OCI-LY7 (cell line): ENCODE measurements around the gene CPSF7. TPM values are rescaled to one million over a fixed set of nuclear protein-coding genes. Genes with fewer than 3 reads are reported as not detected.

Experiments used
- BruUV-seq: library from RNA; stranded (reverse); fragments of 400-500 nt; replicated peaks from 2 replicates; lab custom pipeline; 2021; lab: Mats Ljungman, UMichigan
- CTCF ChIA-PET: fragments of 300-600 bp; sonication (Branson Sonifier 250); formaldehyde crosslinking; loops from one replicate; lab custom pipeline; 2022; ENCODE audit warnings: antibody characterized with exemption; ENCODE audit not compliant: unreplicated experiment; lab: Charles Lee
- POLR2A ChIA-PET: fragments of 300-600 bp; sonication (Branson Sonifier 250); formaldehyde crosslinking; loops from one replicate; lab custom pipeline; 2022; ENCODE audit warnings: antibody characterized with exemption; lab: Charles Lee
- DNase-seq: peaks from one replicate; pipeline ENCODE4 v3.0.0-alpha.2; 2015; ENCODE audit warnings: low spot score
- H2AFZ ChIP-seq: fragments of 200-600 bp; sonication (generic), shearing (Covaris generic); 2 replicates; pipeline ENCODE4 v1.6.1; 2014; ENCODE audit warnings: mild to moderate bottlenecking, antibody characterized with exemption, low read length, moderate library complexity
- H3K27ac ChIP-seq: fragments of 200-600 bp; sonication (generic); 2 replicates; pipeline ENCODE4 v1.5.1; 2014; ENCODE audit warnings: mixed run types, low read depth, mild to moderate bottlenecking, moderate library complexity, low read length, inconsistent platforms; ENCODE audit not compliant: poor library complexity, severe bottlenecking
- H3K36me3 ChIP-seq: fragments of 200-600 bp; sonication (generic); 2 replicates; pipeline ENCODE4 v1.6.1; 2014; ENCODE audit warnings: mild to moderate bottlenecking, antibody characterized with exemption, low read length, moderate library complexity, mixed read lengths; ENCODE audit not compliant: insufficient read depth
- H3K4me1 ChIP-seq: fragments of 200-600 bp; sonication (generic); 2 replicates; pipeline ENCODE4 v1.5.1; 2014; ENCODE audit warnings: mild to moderate bottlenecking, low read length; ENCODE audit not compliant: insufficient read depth, poor library complexity, severe bottlenecking
- H3K4me2 ChIP-seq: fragments of 200-600 bp; sonication (generic); 2 replicates; pipeline ENCODE4 v1.6.1; 2014; ENCODE audit warnings: mild to moderate bottlenecking, low read length
- H3K4me3 ChIP-seq: fragments of 200-600 bp; sonication (generic); 2 replicates; pipeline ENCODE4 v1.5.1; 2014; ENCODE audit warnings: mild to moderate bottlenecking, low read depth, low read length; ENCODE audit not compliant: poor library complexity, severe bottlenecking
- H3K79me2 ChIP-seq: fragments of 200-600 bp; sonication (generic); 2 replicates; pipeline ENCODE4 v1.6.1; 2016; ENCODE audit warnings: low read depth, mild to moderate bottlenecking, low read length, moderate library complexity, mixed read lengths; ENCODE audit not compliant: insufficient read depth
- H3K9me2 ChIP-seq: fragments of 200-600 bp; sonication (generic); 2 replicates; pipeline ENCODE4 v1.6.1; 2016; ENCODE audit warnings: mild to moderate bottlenecking, low read length, mixed read lengths; ENCODE audit not compliant: insufficient read depth
- H3K9me3 ChIP-seq: fragments of 200-600 bp; sonication (generic); 2 replicates; pipeline ENCODE4 v1.6.1; 2014; ENCODE audit warnings: mild to moderate bottlenecking, mixed run types, low read length, mixed read lengths
- H4K20me1 ChIP-seq: fragments of 200-600 bp; sonication (generic); 2 replicates; pipeline ENCODE4 v1.6.1; 2014; ENCODE audit warnings: mild to moderate bottlenecking, antibody characterized with exemption, low read length, moderate library complexity, mixed read lengths; ENCODE audit not compliant: insufficient read depth
- CTCF ChIP-seq: fragments of 200-600 bp; sonication (generic); conservative IDR thresholded peaks from 2 replicates; pipeline ENCODE4 v1.5.1; 2014; ENCODE audit warnings: mild to moderate bottlenecking, antibody characterized with exemption, low read length, moderate library complexity, mixed read lengths
- EZH2phosphoT487 ChIP-seq: fragments of 200-600 bp; sonication (generic); IDR thresholded peaks from 2 replicates; pipeline ENCODE4 v1.6.1; 2018; ENCODE audit warnings: low read depth, borderline replicate concordance, mild to moderate bottlenecking, mixed run types, antibody characterized with exemption, low read length, moderate library complexity, mixed read lengths
- intact Hi-C: fragments of 100-400 bp; cut with micrococcal nuclease; formaldehyde crosslinking; loops from one replicate; pipeline ENCODE4 v1.10.0; 2022; ENCODE audit not compliant: unreplicated experiment
- total RNA-seq, 2 experiments: library from RNA; depleted of rRNA in 1 of 2; stranded (reverse); fragments of >200 nt in 1 of 2; shearing (Covaris generic) in 1 of 2; gene quantifications; 2 replicates each; pipeline ENCODE4 v1.2.3, GENCODE V29; 2014 to 2022

CPSF7 gene
- total RNA-seq, 2 experiments from 2014 or later = 69.4 to 128 TPM

GRCh38 chr11:61368646-61369045 is 61.1 kb downstream of the CPSF7 start:
- POLR2A ChIA-PET = interaction anchor here (0.8 to 1.5 kb wide), 2 partner anchors 9 to 16 kb away, joined by 3 to 4 read pairs; no protein-coding TSS in a partner anchor
- Histone ChIP-seq H3K27ac (no peak overlapping the region), H3K36me3 (peaks cover 95% of the 10 kb centered on the region), H3K4me2 (no peak overlapping the region), H3K4me1 (peaks cover 3% of the 10 kb centered on the region), H2AFZ (no peak overlapping the region), H3K79me2 (peaks cover 10% of the 10 kb centered on the region), H4K20me1 (no peaks in the 10 kb centered on the region), H3K9me3 (peaks cover 15% of the 10 kb centered on the region; the same call in 1 of the 2 replicates), H3K4me3 (no peak overlapping the region), H3K9me2 (no peaks in the 10 kb centered on the region)
- no TSS peak for BruUV-seq
- CTCF ChIA-PET = interaction anchor here (1.0 kb wide), 1 partner anchor 32 kb away, joined by 3 read pairs; no protein-coding TSS in a partner anchor
- intact Hi-C loops = no loop called here
- no peak for DNase-seq
- TF ChIP-seq EZH2phosphoT487 = no peak
- TF ChIP-seq CTCF = no peak

- TSS peak; percentile 6 for BruUV-seq
- TF ChIP-seq CTCF (no peak), EZH2phosphoT487 (no peak)
- no peaks in the 10 kb centered on the region for H4K20me1 ChIP-seq
Observed at GRCh38 chr11:61367406-61367805, 62.4 kb downstream of the CPSF7 start.

More at GRCh38 chr11:61367406-61367805, 62.4 kb downstream of the CPSF7 start:
- no peaks in the 10 kb centered on the region for H3K9me2 ChIP-seq
- no peak overlapping the region for H3K27ac ChIP-seq
- H3K4me2 ChIP-seq = no peak overlapping the region
- H3K4me1 ChIP-seq = peaks cover 10% of the 10 kb centered on the region
- no peak overlapping the region for H3K4me3 ChIP-seq
- intact Hi-C loops = no loop called here
- H3K36me3 ChIP-seq = peaks cover 90% of the 10 kb centered on the region
- H3K79me2 ChIP-seq = peaks cover 23% of the 10 kb centered on the region
- POLR2A ChIA-PET = no interaction called here
- CTCF ChIA-PET = interaction anchor here (0.8 to 1.2 kb wide), 2 partner anchors 18 to 37 kb away, joined by 3 read pairs; no protein-coding TSS in a partner anchor
- H2AFZ ChIP-seq = no peak overlapping the region
- DNase-seq = no peak
- 0 out of 2 replicates have a peak, but pooled peaks cover 8% of the 10 kb centered on the region for H3K9me3 ChIP-seq
